IPS-15b (cell line): ENCODE data around the gene DUSP12.

Source experiments
- H3K27me3 ChIP-seq: one replicate; pipeline ENCODE4 v1.6.1; 2013; ENCODE audit warnings: low read length; ENCODE audit not compliant: control insufficient read depth, insufficient read depth
- H3K36me3 ChIP-seq: one replicate; pipeline ENCODE4 v1.6.1; 2013; ENCODE audit warnings: low read length; ENCODE audit not compliant: control insufficient read depth, insufficient read depth
- H3K4me1 ChIP-seq: one replicate; pipeline ENCODE4 v1.6.1; 2013; ENCODE audit warnings: mild to moderate bottlenecking, low read length; ENCODE audit not compliant: control insufficient read depth, insufficient read depth
- H3K4me3 ChIP-seq: one replicate; pipeline ENCODE4 v1.5.1; 2013; ENCODE audit warnings: low read depth, low read length
- H3K9ac ChIP-seq: one replicate; pipeline ENCODE4 v1.6.1; 2013; ENCODE audit warnings: low read depth, mild to moderate bottlenecking, low read length
- H3K9me3 ChIP-seq: one replicate; pipeline ENCODE4 v1.6.1; 2013; ENCODE audit warnings: mild to moderate bottlenecking, low read length; ENCODE audit not compliant: control insufficient read depth, insufficient read depth

The DUSP12 gene

DNA sequence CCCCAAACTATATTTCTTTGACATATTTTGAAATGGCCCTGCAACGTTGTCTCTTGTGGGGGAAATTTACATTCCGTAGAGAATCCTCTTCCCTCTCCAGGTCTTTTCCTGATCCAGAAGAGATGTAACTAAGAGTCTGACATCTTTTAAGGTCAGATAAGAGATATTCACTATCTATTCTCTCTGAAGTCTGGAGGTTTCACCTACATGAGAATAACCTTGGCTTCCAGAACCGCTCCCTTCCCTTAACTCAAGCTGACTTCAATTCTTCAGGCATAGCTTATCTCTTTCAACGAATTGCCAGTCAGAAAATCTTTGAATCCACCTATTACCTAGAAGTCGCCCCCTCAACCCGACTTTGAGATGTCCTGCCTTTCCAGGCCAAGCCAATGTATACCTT is 18.3 kb upstream of the DUSP12 start:
- no peak overlapping the region for H3K4me3 ChIP-seq
- H3K9ac ChIP-seq = no peak overlapping the region
- H3K36me3 ChIP-seq = no peaks in the 10 kb centered on the region
- no peaks in the 10 kb centered on the region for H3K9me3 ChIP-seq
- H3K4me1 ChIP-seq = peaks cover 8% of the 10 kb centered on the region
- peaks cover 6% of the 10 kb centered on the region for H3K27me3 ChIP-seq

- H3K27me3 ChIP-seq = peaks cover 3% of the 10 kb centered on the region
- no peaks in the 10 kb centered on the region for H3K9me3 ChIP-seq
- H3K9ac ChIP-seq = no peak overlapping the region
- peaks cover 15% of the 10 kb centered on the region for H3K4me1 ChIP-seq
- no peak overlapping the region for H3K4me3 ChIP-seq
- no peaks in the 10 kb centered on the region for H3K36me3 ChIP-seq
These were observed 17.4 kb upstream of the DUSP12 start for GRCh38 chr1:161731981-161732718.

- no peaks in the 10 kb centered on the region for H3K27me3 ChIP-seq
- no peak overlapping the region for H3K9ac ChIP-seq
- no peaks in the 10 kb centered on the region for H3K36me3 ChIP-seq
- H3K9me3 ChIP-seq = no peaks in the 10 kb centered on the region
- H3K4me3 ChIP-seq = no peak overlapping the region
- peaks cover 23% of the 10 kb centered on the region for H3K4me1 ChIP-seq
These were observed 16.1 kb upstream of the DUSP12 start for GRCh38 chr1:161733526-161733925.

DNA sequence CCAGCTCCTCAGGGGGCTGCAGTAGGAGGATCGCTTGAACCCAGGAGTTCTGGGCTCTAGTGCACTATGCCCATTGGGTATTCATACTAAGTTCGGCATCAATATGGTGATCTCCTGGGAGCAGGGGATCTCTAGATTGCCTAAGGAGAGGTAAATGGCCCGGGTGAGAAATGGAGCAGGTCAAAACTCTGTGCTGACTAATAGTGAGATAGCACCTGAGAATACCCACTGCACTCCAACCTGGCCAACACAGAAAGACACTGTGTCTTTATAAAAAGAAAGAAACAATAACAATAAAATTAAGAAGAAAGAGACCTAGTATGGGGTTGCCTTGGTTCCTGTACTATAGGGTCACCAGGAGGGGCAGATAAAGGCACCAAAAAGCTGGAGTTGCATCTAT is 13.7 kb upstream of the DUSP12 start:
- Histone ChIP-seq H3K4me3 (no peak overlapping the region), H3K9ac (no peak overlapping the region), H3K36me3 (no peaks in the 10 kb centered on the region), H3K27me3 (no peaks in the 10 kb centered on the region), H3K9me3 (no peaks in the 10 kb centered on the region), H3K4me1 (peaks cover 23% of the 10 kb centered on the region)

GRCh38 chr1:161736335-161736969 is 13.1 kb upstream of the DUSP12 start:
- no peaks in the 10 kb centered on the region for H3K36me3 ChIP-seq
- no peaks in the 10 kb centered on the region for H3K9me3 ChIP-seq
- H3K9ac ChIP-seq = no peak overlapping the region
- H3K4me1 ChIP-seq = peaks cover 23% of the 10 kb centered on the region
- peak overlapping the region; percentile 12 for H3K4me3 ChIP-seq
- H3K27me3 ChIP-seq = no peaks in the 10 kb centered on the region

- Histone ChIP-seq H3K4me1 (peaks cover 23% of the 10 kb centered on the region), H3K4me3 (no peak overlapping the region), H3K27me3 (no peaks in the 10 kb centered on the region), H3K9me3 (no peaks in the 10 kb centered on the region), H3K36me3 (no peaks in the 10 kb centered on the region), H3K9ac (no peak overlapping the region)
These were observed 12.0 kb upstream of the DUSP12 start for GRCh38 chr1:161737625-161738024.

DNA sequence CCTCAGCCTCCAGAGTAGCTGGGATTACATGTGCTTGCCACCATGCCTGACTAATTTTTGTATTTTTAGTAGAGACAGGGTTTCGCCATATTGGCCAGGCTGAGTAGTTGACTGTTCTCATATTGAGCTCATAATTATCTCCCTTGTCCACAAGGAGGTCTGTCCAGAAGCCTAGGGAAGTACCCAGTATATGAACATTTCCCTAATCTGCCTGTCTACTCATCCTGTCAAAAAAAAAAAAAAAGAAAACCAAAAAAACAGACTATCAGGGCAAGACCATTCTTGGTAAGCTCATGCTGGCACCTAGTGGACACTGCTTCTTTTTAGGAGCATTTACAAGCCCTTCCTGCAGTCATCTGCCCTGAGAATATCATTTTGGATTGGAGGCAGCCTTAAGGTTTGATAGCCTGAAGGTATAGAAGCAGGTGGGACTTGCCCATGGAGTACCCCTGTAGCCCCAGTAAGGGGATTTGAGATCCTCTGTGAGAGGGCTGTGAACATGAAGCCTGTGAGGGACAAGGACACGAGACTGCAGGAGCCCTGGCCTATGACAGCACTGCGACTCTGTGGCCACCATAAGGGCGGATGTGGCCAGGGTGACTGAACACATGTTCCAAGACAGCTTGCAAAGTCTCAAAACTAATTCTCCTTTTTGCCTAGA is 10.8 kb upstream of the DUSP12 start:
- no peaks in the 10 kb centered on the region for H3K9me3 ChIP-seq
- H3K27me3 ChIP-seq = no peaks in the 10 kb centered on the region
- H3K4me1 ChIP-seq = peaks cover 23% of the 10 kb centered on the region
- no peak overlapping the region for H3K4me3 ChIP-seq
- H3K9ac ChIP-seq = no peak overlapping the region
- no peaks in the 10 kb centered on the region for H3K36me3 ChIP-seq

DNA sequence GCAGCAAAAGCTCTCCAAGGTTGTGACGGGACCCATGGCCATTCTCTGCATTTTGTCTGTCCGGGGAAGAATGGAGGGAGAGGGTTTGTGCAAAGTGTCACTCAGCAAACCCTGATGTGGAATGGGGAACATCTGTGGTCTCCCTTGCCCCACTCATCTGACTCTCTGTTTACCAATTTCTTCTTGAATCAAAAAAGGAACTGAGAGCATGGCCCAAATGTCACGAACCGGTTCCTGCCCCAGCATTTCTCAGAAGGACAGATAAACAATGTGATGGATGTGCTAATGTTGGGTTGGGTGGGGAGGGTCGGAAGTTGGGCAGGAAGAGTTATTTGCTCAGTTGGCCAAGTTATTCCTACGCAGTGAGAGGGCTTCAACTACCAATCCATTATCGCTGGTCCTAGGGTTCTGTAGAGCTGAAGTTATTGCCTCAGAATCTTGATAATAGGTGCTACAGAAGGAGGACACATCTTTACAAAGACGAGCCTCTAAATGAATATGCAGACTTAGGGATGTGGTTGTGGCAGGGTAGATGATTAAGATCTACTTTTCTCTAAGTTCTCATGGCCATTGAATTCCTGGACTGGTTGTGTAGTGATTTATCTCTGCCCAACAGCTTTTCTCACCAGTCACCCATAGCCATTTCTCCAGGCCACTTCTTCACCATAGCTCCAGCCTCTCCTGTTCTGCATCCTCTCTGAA is 9.6 kb upstream of the DUSP12 start:
- Histone ChIP-seq H3K9ac (no peak overlapping the region), H3K4me1 (peaks cover 23% of the 10 kb centered on the region), H3K9me3 (no peaks in the 10 kb centered on the region), H3K4me3 (no peak overlapping the region), H3K36me3 (no peaks in the 10 kb centered on the region), H3K27me3 (no peaks in the 10 kb centered on the region)

GRCh38 chr1:161740921-161741320 is 8.7 kb upstream of the DUSP12 start:
- H3K9me3 ChIP-seq = no peaks in the 10 kb centered on the region
- no peak overlapping the region for H3K4me3 ChIP-seq
- H3K27me3 ChIP-seq = no peaks in the 10 kb centered on the region
- H3K36me3 ChIP-seq = no peaks in the 10 kb centered on the region
- no peak overlapping the region for H3K9ac ChIP-seq
- peaks cover 21% of the 10 kb centered on the region for H3K4me1 ChIP-seq

GRCh38 chr1:161743231-161743630 is 6.4 kb upstream of the DUSP12 start:
- Histone ChIP-seq H3K9me3 (no peaks in the 10 kb centered on the region), H3K27me3 (no peaks in the 10 kb centered on the region), H3K4me1 (peaks cover 3% of the 10 kb centered on the region), H3K36me3 (no peaks in the 10 kb centered on the region), H3K9ac (no peak overlapping the region), H3K4me3 (no peak overlapping the region)

- Histone ChIP-seq H3K9ac (no peak overlapping the region), H3K36me3 (peaks cover 2% of the 10 kb centered on the region), H3K9me3 (no peaks in the 10 kb centered on the region), H3K4me3 (no peak overlapping the region), H3K4me1 (no peaks in the 10 kb centered on the region), H3K27me3 (no peaks in the 10 kb centered on the region)
These were observed 1.8 kb upstream of the DUSP12 start for GRCh38 chr1:161747801-161748200.
